Measurements from ENCODE around the gene GREB1. TPM values are rescaled to one million over a fixed set of nuclear protein-coding genes. Genes with fewer than 3 reads are reported as not detected.

The GREB1 gene
- total RNA-seq, 1 experiment from 2014 or later: 16.5 TPM

DNA sequence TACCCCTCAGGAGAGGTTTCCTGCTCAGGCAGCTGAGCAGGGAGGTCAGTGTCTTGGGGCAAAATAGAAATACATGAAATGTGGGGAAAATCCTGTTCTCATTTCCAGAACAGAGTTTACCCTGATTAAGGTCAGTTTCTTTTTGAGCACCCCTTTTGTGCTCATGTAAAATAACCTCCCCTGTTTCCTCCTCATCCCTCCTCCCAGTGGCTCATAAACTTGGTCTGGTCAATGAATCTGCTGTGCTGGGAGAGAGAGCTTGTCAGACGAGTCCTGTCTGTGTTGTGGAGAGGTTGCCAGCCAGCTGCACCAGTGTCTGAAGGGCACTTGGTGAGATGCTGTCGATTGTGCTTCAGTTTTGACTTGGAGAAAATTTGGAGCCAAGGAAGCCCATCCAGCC, 87.6 kb downstream of the GREB1 start:
- H3K36me3 Mint-ChIP-seq (ENCODE audit: insufficient read depth in 1 of 3, low read depth in 3 of 3): peaks cover 31 to 40% (median 36%) of the 10 kb centered on the region in 3 experiments
- Histone ChIP-seq H2BK12ac (ENCODE audit: insufficient read length, low read depth, low read length) (no peak overlapping the region), H2AK5ac (ENCODE audit: insufficient read length, low read length) (no peak overlapping the region), H3K23me2 (ENCODE audit: insufficient read length, low read depth, low read length, poor library complexity, severe bottlenecking) (no peaks in the 10 kb centered on the region), H3K4me2 (ENCODE audit: insufficient read depth, insufficient read length, low read length) (no peak overlapping the region), H4K5ac (ENCODE audit: insufficient read length, low read depth, low read length) (no peak overlapping the region), H4K8ac (replicated peaks; ENCODE audit: insufficient read length, low read depth, low read length) (no peak overlapping the region), H3T11ph (ENCODE audit: low read length) (no peak overlapping the region), H3K9ac (ENCODE audit: extremely low read depth, insufficient read length, low read length) (no peak overlapping the region), H2AFZ (ENCODE audit: low read length) (no peak overlapping the region), H3K23ac (ENCODE audit: insufficient read length, low read depth, low read length) (no peak overlapping the region), H3K4ac (ENCODE audit: low read depth, low read length) (no peak overlapping the region), H2BK5ac (ENCODE audit: insufficient read length, low read length) (no peak overlapping the region), H3K9me3 (ENCODE audit: control insufficient read depth, low read depth, low read length) (no peaks in the 10 kb centered on the region), H3K18ac (ENCODE audit: insufficient read length, low read depth, low read length) (no peak overlapping the region), H3K27me3 (ENCODE audit: insufficient read depth, low read length) (no peaks in the 10 kb centered on the region), H3K79me1 (ENCODE audit: insufficient read depth, low read depth, low read length, poor library complexity, severe bottlenecking) (no peaks in the 10 kb centered on the region), H4K20me1 (ENCODE audit: control insufficient read depth, insufficient read depth, insufficient read length) (no peaks in the 10 kb centered on the region), H3K79me2 (ENCODE audit: insufficient read depth, low read length) (no peaks in the 10 kb centered on the region), H3K27ac (ENCODE audit: insufficient read length, low read depth, low read length) (no peak overlapping the region), H2BK120ac (ENCODE audit: low read depth, low read length, poor library complexity, severe bottlenecking) (no peak overlapping the region), H3K14ac (ENCODE audit: insufficient read depth, low read length) (no peak overlapping the region), H2BK15ac (ENCODE audit: low read depth, low read length) (no peak overlapping the region), H2BK20ac (ENCODE audit: low read depth, low read length, poor library complexity, severe bottlenecking) (no peak overlapping the region), H4K91ac (ENCODE audit: insufficient read length, low read depth, low read length) (no peak overlapping the region), H3K56ac (ENCODE audit: insufficient read length, low read depth, low read length) (no peak overlapping the region), H3K4me1 (ENCODE audit: insufficient read depth, low read length) (no peaks in the 10 kb centered on the region)
- no peaks in the 10 kb centered on the region; a peak in 1 of 5 replicates for H3K9me3 Mint-ChIP-seq
- no peak overlapping the region for H3K4me3 Mint-ChIP-seq
- no peaks in the 10 kb centered on the region for H3K4me1 Mint-ChIP-seq
- no peaks in the 10 kb centered on the region for H3K27me3 Mint-ChIP-seq (ENCODE audit: low read depth)
- no peak for TF ChIP-seq CTCF (conservative IDR thresholded peaks at IDR 0.05)
- DNase-seq: no peak
- no peak overlapping the region for H3K27ac Mint-ChIP-seq
- WGBS (ENCODE audit: extremely low coverage, insufficient read length, low lambda C conversion rate): no CpG with 5 or more reads among the region's 2 CpGs
